ENCODE data around the gene TRERF1. TPM values are rescaled to one million over a fixed set of nuclear protein-coding genes. Genes with fewer than 3 reads are reported as not detected.

Gene TRERF1
- total RNA-seq, 4 donors from 2014 or later: 0.47 to 0.87 (median 0.50) TPM

GRCh38 chr6:42264852-42265390, 186.8 kb downstream of the TRERF1 start:
- in situ Hi-C loops (cut with MboI; ENCODE audit: low sequenced_read_pairs in 4 of 4): loop anchor here (25.0 kb wide), 1 partner anchor 272 kb away; no protein-coding TSS in a partner anchor
- ATAC-seq: no peak

GRCh38 chr6:42264162-42264851, 187.4 kb downstream of the TRERF1 start:
- H3K9me3 ChIP-seq: no peaks in the 10 kb centered on the region
- no peak overlapping the region for H3K4me3 ChIP-seq
- TF ChIP-seq CTCF (IDR thresholded peaks at IDR 0.05 in 4 of 5, conservative IDR thresholded peaks at IDR 0.05 in 1 of 5) (no peak), POLR2A (IDR thresholded peaks at IDR 0.05) (no peak)
- no peaks in the 10 kb centered on the region for H3K36me3 ChIP-seq
- H3K4me1 ChIP-seq: no peaks in the 10 kb centered on the region
- intact Hi-C loops (cut with DNase I; ENCODE audit: low total_unique reads): loop anchor here (5.0 kb wide), 2 partner anchors 188 to 283 kb away; partner anchors contain the start of gene TRERF1
- ATAC-seq (no peak), DNase-seq (no peak)
- in situ Hi-C loops (cut with MboI; ENCODE audit: low sequenced_read_pairs in 4 of 4): loop anchor here (25.0 kb wide), 1 partner anchor 273 kb away; no protein-coding TSS in a partner anchor
- no peaks in the 10 kb centered on the region for H3K27me3 ChIP-seq
- H3K27ac ChIP-seq: no peak overlapping the region

More at GRCh38 chr6:42264852-42265390, 186.8 kb downstream of the TRERF1 start:
- Histone ChIP-seq H3K4me1 (no peaks in the 10 kb centered on the region), H3K27ac (no peak overlapping the region), H3K36me3 (no peaks in the 10 kb centered on the region), H3K9me3 (no peaks in the 10 kb centered on the region), H3K4me3 (no peak overlapping the region), H3K27me3 (no peaks in the 10 kb centered on the region)
- DNase-seq: no peak
- intact Hi-C loops (cut with DNase I; ENCODE audit: low total_unique reads): loop anchor here (5.0 kb wide), 2 partner anchors 187 to 282 kb away; partner anchors contain the start of gene TRERF1
- TF ChIP-seq POLR2A (IDR thresholded peaks at IDR 0.05): no peak
- no peak for TF ChIP-seq CTCF (IDR thresholded peaks at IDR 0.05 in 4 of 5, conservative IDR thresholded peaks at IDR 0.05 in 1 of 5)

- H3K4me3 ChIP-seq: no peak overlapping the region
- in situ Hi-C loops (cut with MboI; ENCODE audit: low sequenced_read_pairs in 4 of 4) (loop anchor here (25.0 kb wide), 1 partner anchor 274 kb away; no protein-coding TSS in a partner anchor), intact Hi-C loops (cut with DNase I; ENCODE audit: low total_unique reads) (loop anchor here (5.0 kb wide), 2 partner anchors 189 to 284 kb away; partner anchors contain the start of gene TRERF1)
- no peaks in the 10 kb centered on the region for H3K36me3 ChIP-seq
- no peaks in the 10 kb centered on the region for H3K9me3 ChIP-seq
- no peak for TF ChIP-seq CTCF (IDR thresholded peaks at IDR 0.05 in 4 of 5, conservative IDR thresholded peaks at IDR 0.05 in 1 of 5)
- no peak for TF ChIP-seq POLR2A (IDR thresholded peaks at IDR 0.05)
- DNase-seq: no peak
- H3K27me3 ChIP-seq: no peaks in the 10 kb centered on the region
- no peak for ATAC-seq
- H3K27ac ChIP-seq: peak overlapping the region in 1 of 4 donors; percentile 13
- no peaks in the 10 kb centered on the region for H3K4me1 ChIP-seq
These were observed 188.5 kb downstream of the TRERF1 start for GRCh38 chr6:42263165-42263728.

- peak overlapping the region in 3 of 4 donors; percentile 15 to 62 (median 50) for H3K27ac ChIP-seq
- no peaks in the 10 kb centered on the region for H3K27me3 ChIP-seq
- H3K4me1 ChIP-seq: no peaks in the 10 kb centered on the region
- H3K4me3 ChIP-seq: no peak overlapping the region
- peak in 4 of 5 experiments; percentile 21 to 56 (median 39) for TF ChIP-seq CTCF (IDR thresholded peaks at IDR 0.05 in 4 of 5, conservative IDR thresholded peaks at IDR 0.05 in 1 of 5)
- TF ChIP-seq POLR2A (IDR thresholded peaks at IDR 0.05): no peak
- ATAC-seq (peak; percentile 62 to 68), DNase-seq (peak; percentile 47 to 53)
- no peaks in the 10 kb centered on the region for H3K36me3 ChIP-seq
- in situ Hi-C loops (cut with MboI; ENCODE audit: low sequenced_read_pairs in 4 of 4): loop anchor here (25.0 kb wide), 1 partner anchor 276 kb away; no protein-coding TSS in a partner anchor
- no peaks in the 10 kb centered on the region for H3K9me3 ChIP-seq
- intact Hi-C loops (cut with DNase I; ENCODE audit: low total_unique reads): loop anchor here (5.0 kb wide), 2 partner anchors 191 to 286 kb away; partner anchors contain the start of gene TRERF1
These were observed 190.8 kb downstream of the TRERF1 start for GRCh38 chr6:42260972-42261371.

Measured in gastrocnemius medialis (tissue), 4 donors.